A549 treated with Mapracorat at 1 μM for 4 hours (cell line): ENCODE measurements around the gene ZNF571. TPM values are rescaled to one million over a fixed set of nuclear protein-coding genes. Genes with fewer than 3 reads are reported as not detected.

Experiments used
- total RNA-seq: library from RNA; stranded (reverse); fragments of 200-300 nt; extraction: Qiagen RNA extraction; gene quantifications from 5 replicates; pipeline ENCODE4 v1.2.3, GENCODE V29; 2022

ZNF571 gene
- 0.61 to 1.6 TPM (median 0.84 TPM) in 5 replicates for total RNA-seq

GRCh38 chr19:37594304-37594981 is at the start of gene ZNF571, which contains the start of gene ZNF540:
TSS of gene ZNF571 (minus strand) at chr19:37594792. CDS start at chr19:37586676, 8,116 bp downstream.
TSS of gene ZNF540 (plus strand) at chr19:37594876. CDS start at chr19:37598448, 3,572 bp downstream.

Other genes with a start within 250 kb of the ZNF571 start
- gene ZNF527, start 223.7 kb downstream of the ZNF571 start, total RNA-seq = 2.7 to 3.6 TPM (median 2.9 TPM) in 5 replicates
- 3.9 to 5.7 TPM (median 5.1 TPM) in 5 replicates for gene ZNF569, start 127.3 kb downstream of the ZNF571 start, total RNA-seq
- gene ZNF570, start 125.4 kb downstream of the ZNF571 start, total RNA-seq = 2.3 to 4.3 TPM (median 3.5 TPM) in 5 replicates
- gene ZNF793, start 87.9 kb downstream of the ZNF571 start, total RNA-seq = 0.10 to 0.16 TPM in 2 of 5 replicates, not detected in the others
- not detected in 5 replicates for gene ZNF540, start 84 bp upstream of the ZNF571 start, total RNA-seq
- 6.9 to 10.6 TPM (median 7.4 TPM) in 5 replicates for gene ZFP30, start 60.7 kb upstream of the ZNF571 start, total RNA-seq
- gene ZNF607, start 125.0 kb upstream of the ZNF571 start, total RNA-seq = 4.4 to 6.0 TPM (median 4.6 TPM) in 5 replicates
- gene ZNF573, start 184.8 kb upstream of the ZNF571 start, total RNA-seq = 1.7 to 3.5 TPM (median 2.8 TPM) in 5 replicates